ENCODE measurements around the gene ASXL3.

DNA sequence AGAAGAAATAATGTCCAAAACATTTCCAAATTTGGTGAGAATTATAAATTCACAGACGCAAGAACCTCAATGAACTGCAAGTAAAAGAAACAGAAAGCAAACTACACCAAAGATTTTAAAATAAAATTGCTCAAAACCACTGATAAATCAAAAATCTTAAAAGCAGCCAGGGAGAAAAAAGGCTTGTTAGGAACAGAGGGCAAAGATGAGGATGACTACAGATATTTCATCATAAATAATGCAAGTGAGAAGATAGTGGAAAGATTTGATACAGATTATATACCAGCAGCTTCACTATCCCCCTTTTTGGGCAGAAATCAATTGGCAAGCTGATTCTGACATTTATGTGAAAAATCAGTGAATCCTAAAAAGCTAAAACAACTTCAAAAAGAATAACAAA is 10.3 kb upstream of the ASXL3 start:
- TF ChIP-seq, protein P1, sequence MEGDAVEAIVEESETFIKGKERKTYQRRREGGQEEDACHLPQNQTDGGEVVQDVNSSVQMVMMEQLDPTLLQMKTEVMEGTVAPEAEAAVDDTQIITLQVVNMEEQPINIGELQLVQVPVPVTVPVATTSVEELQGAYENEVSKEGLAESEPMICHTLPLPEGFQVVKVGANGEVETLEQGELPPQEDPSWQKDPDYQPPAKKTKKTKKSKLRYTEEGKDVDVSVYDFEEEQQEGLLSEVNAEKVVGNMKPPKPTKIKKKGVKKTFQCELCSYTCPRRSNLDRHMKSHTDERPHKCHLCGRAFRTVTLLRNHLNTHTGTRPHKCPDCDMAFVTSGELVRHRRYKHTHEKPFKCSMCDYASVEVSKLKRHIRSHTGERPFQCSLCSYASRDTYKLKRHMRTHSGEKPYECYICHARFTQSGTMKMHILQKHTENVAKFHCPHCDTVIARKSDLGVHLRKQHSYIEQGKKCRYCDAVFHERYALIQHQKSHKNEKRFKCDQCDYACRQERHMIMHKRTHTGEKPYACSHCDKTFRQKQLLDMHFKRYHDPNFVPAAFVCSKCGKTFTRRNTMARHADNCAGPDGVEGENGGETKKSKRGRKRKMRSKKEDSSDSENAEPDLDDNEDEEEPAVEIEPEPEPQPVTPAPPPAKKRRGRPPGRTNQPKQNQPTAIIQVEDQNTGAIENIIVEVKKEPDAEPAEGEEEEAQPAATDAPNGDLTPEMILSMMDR (IDR thresholded peaks at IDR 0.05; ENCODE audit: low read depth, low read length, poor library complexity, severe bottlenecking), result no peak
- TF ChIP-seq EZH2phosphoT487 (IDR thresholded peaks at IDR 0.05; ENCODE audit: borderline replicate concordance, low read length), result no peak

All from DOHH2 (cell line).